Activated B cell treated with CpG ODN at 0.5 μM for 24 hours (primary cell): ENCODE measurements around the gene PTPRD. TPM values are rescaled to one million over a fixed set of nuclear protein-coding genes. Genes with fewer than 3 reads are reported as not detected.

Source experiments
- ATAC-seq: fragments of 200-7000 bp; cut with Tn5 transposase; one replicate; pipeline ENCODE4 v1.10.0; 2021; ENCODE audit warnings: low read depth, mild to moderate bottlenecking, moderate library complexity
- CTCF ChIA-PET: fragments of 350-600 bp; sonication (Branson Sonifier 250); formaldehyde crosslinking; loops from one replicate; lab custom pipeline; 2021; ENCODE audit warnings: antibody characterized with exemption; lab: Charles Lee
- POLR2A ChIA-PET: fragments of 350-600 bp; sonication (Branson Sonifier 250); formaldehyde crosslinking; loops from one replicate; lab custom pipeline; 2021; ENCODE audit warnings: antibody characterized with exemption; lab: Charles Lee
- DNase-seq: peaks from one replicate; pipeline ENCODE4 v3.0.0; 2022
- H3K27ac Mint-ChIP-seq: one replicate; pipeline ENCODE4 v1.8.0; 2020; ENCODE audit warnings: mixed read lengths
- H3K27me3 Mint-ChIP-seq: one replicate; pipeline ENCODE4 v1.8.0; 2021; ENCODE audit warnings: mixed read lengths
- H3K36me3 Mint-ChIP-seq: one replicate; pipeline ENCODE4 v1.8.0; 2021; ENCODE audit warnings: low read depth, mixed read lengths
- H3K4me1 Mint-ChIP-seq: one replicate; pipeline ENCODE4 v1.8.0; 2021; ENCODE audit warnings: mixed read lengths
- H3K4me3 Mint-ChIP-seq: one replicate; pipeline ENCODE4 v1.8.0; 2020; ENCODE audit warnings: mild to moderate bottlenecking, mixed read lengths
- H3K9me3 Mint-ChIP-seq: one replicate; pipeline ENCODE4 v1.8.0; 2020; ENCODE audit warnings: mixed read lengths
- CTCF ChIP-seq: fragments of 200-600 bp; IDR thresholded peaks from one replicate; pipeline ENCODE4 v1.8.0; 2022; ENCODE audit warnings: antibody characterized with exemption, mild to moderate bottlenecking
- intact Hi-C: fragments of 100-400 bp; cut with micrococcal nuclease; formaldehyde crosslinking; loops from one replicate; pipeline ENCODE4 v1.15.1; 2024
- total RNA-seq: library from RNA; stranded (reverse); gene quantifications from 2 replicates; pipeline ENCODE4 v1.2.3, GENCODE V29; 2022

The PTPRD gene
- total RNA-seq, 1 donor from 2014 or later, result 0.04 TPM

- Mint-ChIP-seq H3K4me1 (peaks cover 6% of the 10 kb centered on the region), H3K9me3 (no peaks in the 10 kb centered on the region), H3K36me3 (no peaks in the 10 kb centered on the region), H3K27ac (no peak overlapping the region), H3K27me3 (peaks cover 3% of the 10 kb centered on the region), H3K4me3 (no peak overlapping the region)
- CTCF ChIA-PET, result no interaction called here
- DNase-seq, result no peak
- no peak for TF ChIP-seq CTCF
- POLR2A ChIA-PET, result no interaction called here
- intact Hi-C loops, result no loop called here
- ATAC-seq, result no peak
Observed at GRCh38 chr9:9751996-9752395, 860.8 kb downstream of the PTPRD start.

- TF ChIP-seq CTCF, result no peak
- H3K4me3 Mint-ChIP-seq, result no peak overlapping the region
Observed at GRCh38 chr9:9750719-9751118, 862.1 kb downstream of the PTPRD start.

GRCh38 chr9:9749591-9749990 lies 863.2 kb downstream of the PTPRD start:
- DNase-seq (no peak), ATAC-seq (no peak)
- peaks cover 3% of the 10 kb centered on the region for H3K27me3 Mint-ChIP-seq
- TF ChIP-seq CTCF, result no peak
- CTCF ChIA-PET, result no interaction called here
- no peaks in the 10 kb centered on the region for H3K36me3 Mint-ChIP-seq
- peaks cover 15% of the 10 kb centered on the region for H3K4me1 Mint-ChIP-seq
- H3K27ac Mint-ChIP-seq, result no peak overlapping the region
- intact Hi-C loops, result no loop called here
- POLR2A ChIA-PET, result no interaction called here
- H3K9me3 Mint-ChIP-seq, result no peaks in the 10 kb centered on the region
- no peak overlapping the region for H3K4me3 Mint-ChIP-seq

More at GRCh38 chr9:9750719-9751118, 862.1 kb downstream of the PTPRD start:
- Mint-ChIP-seq H3K27me3 (peaks cover 3% of the 10 kb centered on the region), H3K9me3 (no peaks in the 10 kb centered on the region), H3K36me3 (no peaks in the 10 kb centered on the region), H3K27ac (no peak overlapping the region), H3K4me1 (peaks cover 15% of the 10 kb centered on the region)
- intact Hi-C loops, result no loop called here
- DNase-seq (no peak), ATAC-seq (no peak)
- CTCF ChIA-PET, result no interaction called here
- POLR2A ChIA-PET, result no interaction called here

- peaks cover 5% of the 10 kb centered on the region for H3K9me3 Mint-ChIP-seq
- H3K4me1 Mint-ChIP-seq, result peaks cover 15% of the 10 kb centered on the region
- CTCF ChIA-PET, result no interaction called here
- H3K27ac Mint-ChIP-seq, result no peak overlapping the region
- H3K4me3 Mint-ChIP-seq, result no peak overlapping the region
- ATAC-seq, result no peak
- intact Hi-C loops, result no loop called here
- peaks cover 6% of the 10 kb centered on the region for H3K27me3 Mint-ChIP-seq
- no peaks in the 10 kb centered on the region for H3K36me3 Mint-ChIP-seq
- no peak for TF ChIP-seq CTCF
- DNase-seq, result no peak
- POLR2A ChIA-PET, result no interaction called here
Observed at GRCh38 chr9:9747787-9748186, 865.0 kb downstream of the PTPRD start.

- ChIA-PET POLR2A (no interaction called here), CTCF (no interaction called here)
- no peak for DNase-seq
- Mint-ChIP-seq H3K4me3 (no peak overlapping the region), H3K27ac (no peak overlapping the region), H3K4me1 (peaks cover 15% of the 10 kb centered on the region), H3K9me3 (peaks cover 5% of the 10 kb centered on the region), H3K36me3 (no peaks in the 10 kb centered on the region), H3K27me3 (peaks cover 6% of the 10 kb centered on the region)
- no peak for ATAC-seq
- TF ChIP-seq CTCF, result no peak
- intact Hi-C loops, result no loop called here
Observed at GRCh38 chr9:9746826-9747225, 866.0 kb downstream of the PTPRD start.
